Tibial artery (tissue), 4 donors: Measurements from ENCODE around the gene CLDN17.

ENCODE experiments used
- DNase-seq, 2 donors: peaks; one replicate each; pipeline ENCODE4 v3.0.0-alpha.2; 2019
- H3K27ac ChIP-seq, 2 donors: fragments of 200-600 bp; sonication (generic) in 1 of 2; 1 replicate in 1 of 2; 2 replicates in 1 of 2; pipeline ENCODE4 v1.5.1; 2018 to 2019; ENCODE audit warnings: mild to moderate bottlenecking in 1 of 2
- H3K27me3 ChIP-seq, 2 donors: fragments of 200-600 bp; sonication (generic) in 1 of 2; one replicate each; pipeline versions ENCODE4 v1.5.1 to v1.6.0; 2016 to 2019
- H3K36me3 ChIP-seq, 3 donors: fragments of 200-600 bp; sonication (generic) in 2 of 3; one replicate each; pipeline ENCODE4 v1.5.1; 2016 to 2019; ENCODE audit warnings: mild to moderate bottlenecking in 2 of 3
- H3K4me1 ChIP-seq, 4 donors: fragments of 200-600 bp; sonication (generic) in 2 of 4; 1 replicate in 3 of 4; 2 replicates in 1 of 4; pipeline ENCODE4 v1.5.1; 2016 to 2019
- H3K4me3 ChIP-seq, 2 donors: fragments of 200-600 bp; sonication (generic) in 1 of 2; 1 replicate in 1 of 2; 2 replicates in 1 of 2; pipeline ENCODE4 v1.5.1; 2018 to 2019; ENCODE audit warnings: mild to moderate bottlenecking in 2 of 2
- H3K9me3 ChIP-seq, 3 donors: fragments of 200-600 bp; sonication (generic) in 1 of 3; one replicate each; pipeline ENCODE4 v1.5.1; 2016 to 2019
- CTCF ChIP-seq, 2 experiments: fragments of 200-600 bp in 1 of 2; fragments of 450-650 bp in 1 of 2; IDR thresholded peaks; one replicate each; pipeline ENCODE4 v1.5.1; 2017 to 2019; ENCODE audit warnings: antibody characterized with exemption in 2 of 2, mild to moderate bottlenecking in 1 of 2, moderate library complexity in 1 of 2
- intact Hi-C: fragments of 100-400 bp; cut with DNase I; formaldehyde crosslinking; loops from one replicate; pipeline ENCODE4 v1.15.0; 2023; ENCODE audit warnings: low total_unique reads

Gene CLDN17

GRCh38 chr21:30189773-30190172 lies 23.2 kb upstream of the CLDN17 start:
- no peak for DNase-seq
- no peak overlapping the region for H3K4me3 ChIP-seq
- no peak overlapping the region for H3K27ac ChIP-seq
- no peaks in the 10 kb centered on the region for H3K27me3 ChIP-seq
- H3K36me3 ChIP-seq = no peaks in the 10 kb centered on the region
- no peak for TF ChIP-seq CTCF (IDR thresholded peaks at IDR 0.05)
- intact Hi-C loops = no loop called here
- no peaks in the 10 kb centered on the region for H3K9me3 ChIP-seq
- H3K4me1 ChIP-seq = no peaks in the 10 kb centered on the region

DNA sequence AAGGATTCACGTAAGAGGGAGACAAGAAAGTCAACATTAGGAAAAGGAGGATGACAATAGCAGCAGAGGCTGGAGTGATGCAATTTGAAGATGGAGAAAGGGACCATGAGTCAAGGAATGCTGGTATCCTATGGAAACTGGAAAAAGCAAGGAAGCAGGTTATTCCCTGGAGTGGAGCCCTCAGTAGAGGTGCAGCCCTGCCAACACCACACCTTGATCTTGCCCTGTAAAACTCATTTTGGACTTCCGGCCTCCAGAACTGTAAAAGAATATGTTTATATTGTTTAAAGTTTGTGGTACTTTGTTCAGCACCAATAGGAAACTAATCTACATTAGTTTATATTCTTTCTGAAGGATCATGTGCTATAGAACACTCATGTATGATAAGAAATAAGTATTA lies 19.6 kb upstream of the CLDN17 start:
- Histone ChIP-seq H3K9me3 (no peaks in the 10 kb centered on the region), H3K27me3 (no peaks in the 10 kb centered on the region), H3K36me3 (no peaks in the 10 kb centered on the region), H3K4me3 (no peak overlapping the region), H3K4me1 (no peaks in the 10 kb centered on the region), H3K27ac (no peak overlapping the region)
- intact Hi-C loops = no loop called here
- no peak for TF ChIP-seq CTCF (IDR thresholded peaks at IDR 0.05)
- no peak for DNase-seq

GRCh38 chr21:30168086-30168485 lies 1.5 kb upstream of the CLDN17 start:
- Histone ChIP-seq H3K36me3 (no peaks in the 10 kb centered on the region), H3K9me3 (no peaks in the 10 kb centered on the region), H3K27me3 (no peaks in the 10 kb centered on the region), H3K4me3 (no peak overlapping the region), H3K4me1 (no peaks in the 10 kb centered on the region), H3K27ac (no peak overlapping the region)
- DNase-seq = no peak
- TF ChIP-seq CTCF (IDR thresholded peaks at IDR 0.05) = no peak
- intact Hi-C loops = no loop called here

- no peak for DNase-seq
- no peak overlapping the region for H3K27ac ChIP-seq
- intact Hi-C loops = no loop called here
- no peaks in the 10 kb centered on the region for H3K9me3 ChIP-seq
- H3K4me3 ChIP-seq = no peak overlapping the region
- TF ChIP-seq CTCF (IDR thresholded peaks at IDR 0.05) = no peak
- H3K27me3 ChIP-seq = no peaks in the 10 kb centered on the region
- no peaks in the 10 kb centered on the region for H3K4me1 ChIP-seq
- H3K36me3 ChIP-seq = no peaks in the 10 kb centered on the region
Observed at GRCh38 chr21:30166171-30166570, 434 bp downstream of the CLDN17 start.

- intact Hi-C loops = no loop called here
- Histone ChIP-seq H3K4me1 (no peaks in the 10 kb centered on the region), H3K27me3 (no peaks in the 10 kb centered on the region), H3K27ac (no peak overlapping the region), H3K36me3 (no peaks in the 10 kb centered on the region), H3K4me3 (no peak overlapping the region), H3K9me3 (no peaks in the 10 kb centered on the region)
- no peak for DNase-seq
- TF ChIP-seq CTCF (IDR thresholded peaks at IDR 0.05) = no peak
Observed at GRCh38 chr21:30164796-30165195, 1.8 kb downstream of the CLDN17 start.

GRCh38 chr21:30153697-30154340 lies 12.8 kb downstream of the CLDN17 start:
- H3K36me3 ChIP-seq = no peaks in the 10 kb centered on the region
- no peak overlapping the region for H3K27ac ChIP-seq
- no peaks in the 10 kb centered on the region for H3K9me3 ChIP-seq
- DNase-seq = no peak
- H3K27me3 ChIP-seq = no peaks in the 10 kb centered on the region
- H3K4me3 ChIP-seq = no peak overlapping the region
- intact Hi-C loops = no loop called here
- H3K4me1 ChIP-seq = no peaks in the 10 kb centered on the region
- no peak for TF ChIP-seq CTCF (IDR thresholded peaks at IDR 0.05)
